ENCODE results near the gene CNTNAP2.

CNTNAP2 gene

GRCh38 chr7:148362541-148362940 is 2245.9 kb downstream of the CNTNAP2 start:
- no peak for DNase-seq (ENCODE audit: low read depth)

- DNase-seq (ENCODE audit: low read depth) = no peak
These were observed 2251.3 kb downstream of the CNTNAP2 start for GRCh38 chr7:148367731-148368475.

GRCh38 chr7:148368562-148368961 is 2252.0 kb downstream of the CNTNAP2 start:
- DNase-seq (ENCODE audit: low read depth) = no peak

DNA sequence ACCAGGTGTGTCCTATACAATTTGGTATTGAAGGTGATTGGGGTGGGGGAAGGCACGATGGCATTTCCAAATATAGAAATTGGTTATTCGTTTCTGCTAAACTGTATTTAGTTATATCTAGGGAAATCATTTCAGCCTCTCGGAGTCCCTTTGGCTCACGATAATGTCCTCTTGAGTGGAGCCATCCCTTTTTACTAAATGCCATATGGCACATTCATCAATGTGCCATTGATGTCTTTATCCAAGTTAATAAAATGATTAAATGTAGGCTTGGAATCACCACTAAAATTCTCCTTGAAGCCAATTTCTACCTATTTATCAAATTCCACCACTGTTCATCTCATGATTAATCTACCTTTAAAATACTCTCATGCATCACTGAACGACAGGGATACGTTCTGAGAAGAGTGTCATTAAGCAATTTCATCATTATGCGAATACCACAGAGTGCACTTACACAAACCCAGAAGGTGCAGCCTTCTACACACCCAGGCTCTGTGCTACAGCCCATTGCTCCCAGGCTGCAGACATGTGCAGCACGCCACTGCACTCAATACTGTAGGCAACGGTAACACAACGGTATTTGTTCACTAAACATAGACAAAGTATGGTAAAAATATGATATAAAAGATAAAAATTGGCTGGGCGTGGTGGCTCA is 2254.8 kb downstream of the CNTNAP2 start:
- no peak for DNase-seq (ENCODE audit: low read depth)

GRCh38 chr7:148374396-148375259 is 2258.0 kb downstream of the CNTNAP2 start:
- DNase-seq (ENCODE audit: low read depth) = no peak

DNA sequence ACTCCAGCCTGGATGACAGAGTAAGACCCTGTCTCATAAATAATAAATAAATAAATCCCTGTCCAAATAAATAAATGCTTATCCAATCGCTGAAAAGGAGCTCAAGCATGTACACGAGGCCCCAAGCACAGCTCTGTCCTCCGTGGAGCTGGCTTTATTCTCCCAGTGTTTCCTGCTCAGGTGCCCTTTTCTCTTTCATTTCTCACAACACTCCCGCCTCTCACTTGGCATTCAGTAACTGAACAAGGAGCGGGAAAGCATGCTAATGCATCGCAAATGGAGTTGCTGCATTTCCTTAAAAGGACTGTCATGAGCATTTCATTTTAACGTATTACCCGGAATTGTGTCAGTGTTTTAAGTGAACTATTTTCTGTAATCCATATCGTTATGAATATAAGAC is 2263.1 kb downstream of the CNTNAP2 start:
- no peak for DNase-seq (ENCODE audit: low read depth)

DNA sequence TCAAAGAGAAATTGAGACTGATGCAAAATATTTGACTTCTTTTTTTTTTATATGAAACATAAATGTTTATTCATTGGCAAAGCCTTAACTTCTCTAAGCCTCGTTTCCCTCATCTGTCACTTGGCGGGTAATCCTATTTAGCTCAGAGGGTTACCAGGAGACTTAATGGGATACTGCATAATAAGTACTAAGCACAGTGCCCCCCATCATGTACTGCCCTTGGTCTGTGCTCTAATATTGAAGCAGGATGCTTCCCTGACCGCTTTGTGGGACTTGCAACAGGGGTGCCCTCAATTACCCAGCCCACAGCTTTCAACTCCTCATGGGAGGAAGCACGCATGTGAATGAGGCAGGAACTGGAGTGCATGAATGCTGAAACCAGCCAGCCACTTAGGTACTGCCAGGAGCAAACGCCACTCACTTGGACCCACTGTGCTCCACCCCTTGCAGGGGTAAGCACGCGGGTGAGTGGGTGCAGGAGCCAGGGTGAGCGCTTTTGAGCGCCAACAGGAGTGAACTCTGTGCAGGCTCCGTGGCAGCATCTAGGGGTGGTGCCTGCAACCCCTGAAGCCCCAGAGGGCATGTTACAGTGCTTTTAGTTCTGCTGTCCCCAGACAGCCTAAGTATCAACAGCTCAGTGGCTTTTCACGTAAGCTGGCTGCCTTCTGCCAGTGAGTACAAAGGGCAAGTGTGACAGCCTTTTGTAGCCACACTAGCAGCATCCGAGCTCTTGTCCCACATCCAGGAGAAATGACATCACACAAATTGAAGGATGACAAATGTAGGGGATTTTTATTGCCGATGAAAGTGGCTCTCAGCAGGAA is 2264.2 kb downstream of the CNTNAP2 start:
- no peak for DNase-seq (ENCODE audit: low read depth)

- no peak for DNase-seq (ENCODE audit: low read depth)
These were observed 2266.0 kb downstream of the CNTNAP2 start for GRCh38 chr7:148382596-148382995.

- DNase-seq (ENCODE audit: low read depth) = no peak
These were observed 2267.1 kb downstream of the CNTNAP2 start for GRCh38 chr7:148383651-148384050.

GRCh38 chr7:148385009-148385682 is 2268.5 kb downstream of the CNTNAP2 start:
- DNase-seq (ENCODE audit: low read depth) = no peak

GRCh38 chr7:148390381-148390780 is 2273.8 kb downstream of the CNTNAP2 start:
- no peak for DNase-seq (ENCODE audit: low read depth)

DNA sequence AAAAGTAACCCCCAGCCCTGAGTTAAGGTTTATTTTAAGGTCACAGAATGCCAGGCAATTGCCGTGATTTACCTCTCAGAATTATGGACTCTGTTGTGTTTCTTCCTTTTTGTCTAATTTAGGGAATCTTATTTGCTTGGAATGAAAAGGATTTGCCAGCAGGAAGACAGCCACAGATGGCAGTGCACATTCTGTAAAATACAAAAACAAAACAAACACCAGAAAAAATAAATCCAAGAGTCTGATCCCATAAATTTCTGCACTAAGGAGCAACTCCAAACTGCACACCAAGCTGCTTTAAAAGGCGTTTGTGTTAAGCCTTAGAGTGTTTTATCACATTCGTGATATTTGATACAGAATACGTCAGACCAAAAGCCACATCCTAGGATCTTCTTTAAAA is 2275.0 kb downstream of the CNTNAP2 start:
- DNase-seq (ENCODE audit: low read depth) = no peak

GRCh38 chr7:148394582-148394981 is 2278.0 kb downstream of the CNTNAP2 start:
- no peak for DNase-seq (ENCODE audit: low read depth)

GRCh38 chr7:148395352-148395811 is 2278.8 kb downstream of the CNTNAP2 start:
- no peak for DNase-seq (ENCODE audit: low read depth)

- DNase-seq (ENCODE audit: low read depth) = no peak
These were observed 2279.6 kb downstream of the CNTNAP2 start for GRCh38 chr7:148395990-148396716.

GRCh38 chr7:148397056-148397455 is 2280.5 kb downstream of the CNTNAP2 start:
- DNase-seq (ENCODE audit: low read depth) = no peak

DNA sequence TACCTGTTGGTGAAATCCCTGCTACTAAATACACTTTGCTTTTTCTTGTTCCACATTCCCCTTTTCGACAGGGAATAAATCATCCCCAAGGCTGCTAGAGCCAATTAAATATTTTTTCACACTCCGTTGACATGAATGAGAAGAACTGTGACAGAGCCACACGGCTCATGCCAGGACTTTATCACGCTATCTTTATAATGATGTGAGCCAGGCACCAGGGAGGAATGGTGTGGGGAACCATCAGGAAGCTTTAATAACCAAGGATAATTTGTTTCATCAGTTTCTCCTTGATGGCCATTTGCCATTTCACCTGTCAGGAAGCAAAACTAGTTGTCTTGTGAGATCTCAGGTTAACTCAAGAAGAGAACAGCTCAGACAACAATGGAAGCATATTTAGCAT is 2280.9 kb downstream of the CNTNAP2 start:
- DNase-seq (ENCODE audit: low read depth) = no peak

GRCh38 chr7:148397985-148398384 is 2281.4 kb downstream of the CNTNAP2 start:
- no peak for DNase-seq (ENCODE audit: low read depth)

GRCh38 chr7:148398844-148399365 is 2282.3 kb downstream of the CNTNAP2 start:
- DNase-seq (ENCODE audit: low read depth) = no peak

DNA sequence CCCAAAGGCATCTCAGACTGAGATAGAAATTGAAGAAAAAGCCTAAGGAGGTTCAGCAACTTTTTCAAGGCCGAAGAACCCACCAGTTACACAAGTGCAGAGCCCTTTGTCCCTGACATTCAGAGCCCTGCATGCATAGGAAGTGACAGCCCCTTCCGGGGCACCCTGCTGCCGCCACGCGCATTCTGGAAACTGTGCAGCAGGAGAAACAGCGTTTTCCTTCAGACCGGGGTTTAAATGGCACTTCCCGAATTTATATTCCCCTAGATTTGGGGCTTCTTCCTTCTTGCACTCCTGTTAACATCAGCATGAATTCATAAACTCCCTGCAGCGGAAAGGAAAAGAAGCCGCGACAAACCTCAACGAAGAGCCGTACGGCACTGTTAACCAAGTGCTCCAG is 2283.5 kb downstream of the CNTNAP2 start:
- no peak for DNase-seq (ENCODE audit: low read depth)

Measured in activated T-cell treated with anti-CD3 and anti-CD28 coated beads for 24 hours (primary cell).